Stomach (tissue), 9 donors: ENCODE data around the gene NXPE4. TPM values are rescaled to one million over a fixed set of nuclear protein-coding genes. Genes with fewer than 3 reads are reported as not detected.

ENCODE experiments used
- DNase-seq, 2 donors: peaks; one replicate each; pipeline versions ENCODE4 v3.0.0 to v3.0.0-alpha.2; 2013 to 2019
- H3K27ac ChIP-seq, 5 donors: fragments of 200-600 bp in 4 of 5; sonication (generic) in 4 of 5; one replicate each; pipeline ENCODE4 v1.5.1; 2013 to 2019; ENCODE audit warnings: mild to moderate bottlenecking in 1 of 5, moderate library complexity in 1 of 5
- H3K27me3 ChIP-seq, 3 donors: fragments of 200-600 bp; sonication (generic); one replicate each; pipeline ENCODE4 v1.5.1; 2017 to 2019; ENCODE audit warnings: mixed run types in 1 of 3
- H3K36me3 ChIP-seq, 4 donors: fragments of 200-600 bp; sonication (generic); 1 replicate in 3 of 4; 2 replicates in 1 of 4; pipeline ENCODE4 v1.5.1; 2016 to 2019
- H3K4me1 ChIP-seq, 4 donors: fragments of 200-600 bp; sonication (generic); one replicate each; pipeline ENCODE4 v1.5.1; 2016 to 2019
- H3K4me3 ChIP-seq, 4 donors: fragments of 200-600 bp; sonication (generic) in 3 of 4; one replicate each; pipeline ENCODE4 v1.5.1; 2016 to 2019; ENCODE audit warnings: mild to moderate bottlenecking in 1 of 4
- H3K9me3 ChIP-seq, 4 donors: fragments of 200-600 bp; sonication (generic); one replicate each; pipeline ENCODE4 v1.5.1; 2016 to 2019
- CTCF ChIP-seq, 7 experiments: fragments of 450-650 bp in 4 of 7; fragments of 200-600 bp in 3 of 7; sonication (generic) in 3 of 7; IDR thresholded peaks; one replicate each; pipeline ENCODE4 v1.5.1; 2016 to 2019; ENCODE audit warnings: antibody characterized with exemption in 7 of 7, control low read depth in 2 of 7, mild to moderate bottlenecking in 1 of 7
- EP300 ChIP-seq: sonication (generic); formaldehyde crosslinking; IDR thresholded peaks from one replicate; pipeline ENCODE4 v1.6.1; 2017; ENCODE audit warnings: antibody characterized with exemption
- POLR2A ChIP-seq, 4 donors: fragments of 450-650 bp; IDR thresholded peaks; one replicate each; pipeline ENCODE4 v1.6.1; 2016; ENCODE audit warnings: antibody characterized with exemption in 4 of 4, control low read depth in 2 of 4, mild to moderate bottlenecking in 1 of 4, moderate library complexity in 1 of 4
- POLR2AphosphoS5 ChIP-seq, 3 donors: sonication (generic); formaldehyde crosslinking; IDR thresholded peaks; one replicate each; pipeline ENCODE4 v1.6.1; 2016; ENCODE audit warnings: antibody characterized with exemption in 3 of 3
- WGBS, 5 donors: extraction: QIAGEN DNeasy Blood & Tissue Kit in 3 of 5; methylation state at CpG; one replicate each; pipeline versions ENCODE4 v1.1.5 to v1.1.7; 2013 to 2018; 5-methylcytosine and 5-hydroxymethylcytosine counted together
- intact Hi-C: fragments of 100-400 bp; cut with DNase I; formaldehyde crosslinking; loops from one replicate; pipeline ENCODE4 v1.15.1; 2023; ENCODE audit warnings: low total_unique reads
- polyA plus RNA-seq, 3 donors: library from polyadenylated mRNA; stranded (reverse); fragments of 200-250 nt; gene quantifications; one replicate each; pipeline ENCODE4 v1.2.3, GENCODE V29; 2013
- total RNA-seq, 5 donors: library from RNA; depleted of rRNA; stranded (reverse); fragments of >200 nt; gene quantifications; one replicate each; pipeline versions ENCODE4 v1.1.0 to v1.2.3, GENCODE V29; 2014 to 2016
- donor health status: healthy with polysubstance abuse.
- donor health status: Bipolar disorder and iron deficiency.
- donor health status: healthy.

NXPE4 gene
- total and polyA plus RNA-seq, 8 donors, result 24.3 TPM; not detected in 7

- Histone ChIP-seq H3K4me1 (no peaks in the 10 kb centered on the region), H3K27me3 (no peaks in the 10 kb centered on the region), H3K4me3 (no peak within 1 kb of the TSS), H3K36me3 (no peaks in the 10 kb centered on the region), H3K27ac (no peak within 1 kb of the TSS), H3K9me3 (no peaks in the 10 kb centered on the region)
- no peak for DNase-seq
- intact Hi-C loops, result no loop called here
- no peak for TF ChIP-seq EP300
- TF ChIP-seq CTCF (IDR thresholded peaks at IDR 0.05), result no peak
- no peak for TF ChIP-seq POLR2AphosphoS5 (IDR thresholded peaks at IDR 0.05)
- TF ChIP-seq POLR2A (IDR thresholded peaks at IDR 0.05), result no peak
- WGBS, 5 donors, result 48 to 71% (median 55%) methylated on average over 4 of the region's 4 CpGs
These were observed 35.9 kb downstream of the NXPE4 start, which contains the start of gene NXPE1 for GRCh38 chr11:114559425-114560310. NXPE1 (minus strand) TSS chr11:114559881; CDS start chr11:114551201, 8,680 bp downstream.

GRCh38 chr11:114556135-114556534, 39.5 kb downstream of the NXPE4 start:
- no peak for DNase-seq
- Histone ChIP-seq H3K4me3 (no peak overlapping the region), H3K27me3 (no peaks in the 10 kb centered on the region), H3K9me3 (no peaks in the 10 kb centered on the region), H3K27ac (no peak overlapping the region), H3K4me1 (no peaks in the 10 kb centered on the region), H3K36me3 (no peaks in the 10 kb centered on the region)
- 31 to 38% (median 33%) methylated on average over 1 of the region's 1 CpG for WGBS, 5 donors
- no peak for TF ChIP-seq CTCF (IDR thresholded peaks at IDR 0.05)
- no peak for TF ChIP-seq EP300
- no peak for TF ChIP-seq POLR2AphosphoS5 (IDR thresholded peaks at IDR 0.05)
- no peak for TF ChIP-seq POLR2A (IDR thresholded peaks at IDR 0.05)
- intact Hi-C loops, result no loop called here

GRCh38 chr11:114553642-114554041, 41.9 kb downstream of the NXPE4 start:
- H3K36me3 ChIP-seq, result no peaks in the 10 kb centered on the region
- no peaks in the 10 kb centered on the region for H3K27me3 ChIP-seq
- no peaks in the 10 kb centered on the region for H3K9me3 ChIP-seq
- DNase-seq, result no peak
- H3K4me3 ChIP-seq, result no peak overlapping the region
- TF ChIP-seq POLR2A (IDR thresholded peaks at IDR 0.05), result no peak
- no peak for TF ChIP-seq POLR2AphosphoS5 (IDR thresholded peaks at IDR 0.05)
- no peak for TF ChIP-seq EP300
- TF ChIP-seq CTCF (IDR thresholded peaks at IDR 0.05), result no peak
- intact Hi-C loops, result no loop called here
- H3K27ac ChIP-seq, result no peak overlapping the region
- H3K4me1 ChIP-seq, result no peaks in the 10 kb centered on the region
- 73 to 89% (median 84%) methylated on average over 2 of the region's 2 CpGs for WGBS, 5 donors

GRCh38 chr11:114551060-114551459, 44.5 kb downstream of the NXPE4 start:
- no peak for DNase-seq
- TF ChIP-seq POLR2A (IDR thresholded peaks at IDR 0.05) (no peak), POLR2AphosphoS5 (IDR thresholded peaks at IDR 0.05) (no peak), EP300 (no peak), CTCF (IDR thresholded peaks at IDR 0.05) (no peak)
- intact Hi-C loops, result no loop called here
- WGBS, 5 donors, result 81 to 89% (median 83%) methylated on average over 4 of the region's 4 CpGs
- H3K27ac ChIP-seq, result no peak overlapping the region
- no peak overlapping the region for H3K4me3 ChIP-seq
- no peaks in the 10 kb centered on the region for H3K36me3 ChIP-seq
- no peaks in the 10 kb centered on the region for H3K27me3 ChIP-seq
- H3K4me1 ChIP-seq, result no peaks in the 10 kb centered on the region
- H3K9me3 ChIP-seq, result no peaks in the 10 kb centered on the region
